ENCODE results near the gene CTU2.

GRCh38 chr16:88739977-88740726 lies 33.8 kb downstream of the CTU2 start:
- TF ChIP-seq CTCF (IDR thresholded peaks at IDR 0.05; ENCODE audit: poor library complexity, severe bottlenecking) (no peak), EP300 (conservative IDR thresholded peaks at IDR 0.05; ENCODE audit: poor library complexity, severe bottlenecking) (no peak), POLR2AphosphoS5 (IDR thresholded peaks at IDR 0.05) (no peak), EZH2 (IDR thresholded peaks at IDR 0.05; ENCODE audit: borderline replicate concordance, insufficient read depth, low read length, poor library complexity, severe bottlenecking) (no peak), REST (IDR thresholded peaks at IDR 0.05; ENCODE audit: borderline replicate concordance) (no peak), MXI1 (conservative IDR thresholded peaks at IDR 0.05; ENCODE audit: poor library complexity, severe bottlenecking) (no peak), TAF1 (IDR thresholded peaks at IDR 0.05; ENCODE audit: low read depth) (no peak), RAD21 (conservative IDR thresholded peaks at IDR 0.05) (no peak), SMC3 (conservative IDR thresholded peaks at IDR 0.05; ENCODE audit: poor library complexity) (no peak)

All from neural cell (in vitro differentiated cells).